Left ventricle myocardium inferior (tissue), 1 donor: ENCODE data around the gene ELF1. TPM values are rescaled to one million over a fixed set of nuclear protein-coding genes. Genes with fewer than 3 reads are reported as not detected.
A peak's percentile ranks its signal among the peaks of the same experiment; 100 is the strongest.

Experiments used
- DNase-seq: peaks from one replicate; pipeline ENCODE4 v3.0.0-alpha.2; 2020
- H3K27ac ChIP-seq: fragments of 200-600 bp; replicated peaks from 2 replicates; pipeline ENCODE4 v1.8.0; 2021
- H3K27me3 ChIP-seq: fragments of 200-600 bp; 2 replicates; pipeline ENCODE4 v1.8.0; 2021; ENCODE audit warnings: low read depth
- H3K36me3 ChIP-seq: fragments of 200-600 bp; 2 replicates; pipeline ENCODE4 v1.8.0; 2021
- H3K4me1 ChIP-seq: fragments of 200-600 bp; 2 replicates; pipeline ENCODE4 v1.8.0; 2021
- H3K4me3 ChIP-seq: fragments of 200-600 bp; 2 replicates; pipeline ENCODE4 v1.8.0; 2021; ENCODE audit warnings: mild to moderate bottlenecking, moderate library complexity
- H3K9me3 ChIP-seq: fragments of 200-600 bp; replicated peaks from 2 replicates; pipeline ENCODE4 v1.8.0; 2021
- intact Hi-C: fragments of 100-400 bp; cut with micrococcal nuclease; formaldehyde crosslinking; loops from one replicate; pipeline ENCODE4 v1.11.0; 2022
- long read RNA-seq: library from polyadenylated mRNA; unstranded; transcript quantifications from one replicate; pipeline ENCODE4 v2.0.0, GENCODE V29; 2021
- total RNA-seq: library from RNA; stranded (reverse); fragmentation: NEBNext Ultra II Directional; extraction: Animal tissue kit (Norgen Biotek cat#: 25700); gene quantifications from one replicate; pipeline ENCODE4 v1.2.1, GENCODE V29; 2021
- TF ChIP-seq, protein P1 (sequence below): fragments of 200-600 bp; IDR thresholded peaks from 2 replicates; pipeline ENCODE4 v1.8.0; 2021; ENCODE audit warnings: antibody characterized with exemption, mild to moderate bottlenecking, borderline replicate concordance
- donor health status: DM: no; HTN: yes; CAD: no; lungs with severe emphysema.

The ELF1 gene
- total RNA-seq, result 31.1 TPM
- long read RNA-seq, partial matches to known transcripts, result 1 of 19 reads
- long read RNA-seq, other reads (novel, unspliced or antisense), result 15 of 19 reads

DNA sequence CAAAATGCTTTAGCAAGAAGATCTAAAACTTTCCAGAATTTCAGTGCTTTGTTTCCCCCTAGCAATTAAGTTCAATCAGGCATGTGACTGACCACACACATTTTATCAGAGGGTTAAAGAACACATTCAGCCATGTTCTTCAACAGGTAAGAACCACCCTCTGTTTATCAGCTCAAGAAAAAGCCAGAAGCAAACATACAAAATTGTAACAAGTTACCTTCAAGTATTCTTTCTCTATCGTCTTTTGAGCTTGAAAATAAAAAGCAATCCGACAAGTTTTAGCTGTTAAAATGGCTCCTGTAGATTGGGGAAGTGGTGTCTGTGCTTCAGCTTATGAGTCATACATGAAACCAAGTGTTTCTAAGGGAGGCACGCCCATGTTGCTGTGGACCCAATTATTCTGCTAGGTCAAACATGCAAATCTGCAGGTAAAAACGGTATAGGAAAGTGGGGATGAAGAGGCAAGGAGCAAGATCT lies at the start of gene ELF1:
ELF1 (minus strand) TSS at position 306 of the 477 bp plus-strand sequence. CDS start 37,262 bp downstream, outside the sequence.
- TF ChIP-seq, protein P1, sequence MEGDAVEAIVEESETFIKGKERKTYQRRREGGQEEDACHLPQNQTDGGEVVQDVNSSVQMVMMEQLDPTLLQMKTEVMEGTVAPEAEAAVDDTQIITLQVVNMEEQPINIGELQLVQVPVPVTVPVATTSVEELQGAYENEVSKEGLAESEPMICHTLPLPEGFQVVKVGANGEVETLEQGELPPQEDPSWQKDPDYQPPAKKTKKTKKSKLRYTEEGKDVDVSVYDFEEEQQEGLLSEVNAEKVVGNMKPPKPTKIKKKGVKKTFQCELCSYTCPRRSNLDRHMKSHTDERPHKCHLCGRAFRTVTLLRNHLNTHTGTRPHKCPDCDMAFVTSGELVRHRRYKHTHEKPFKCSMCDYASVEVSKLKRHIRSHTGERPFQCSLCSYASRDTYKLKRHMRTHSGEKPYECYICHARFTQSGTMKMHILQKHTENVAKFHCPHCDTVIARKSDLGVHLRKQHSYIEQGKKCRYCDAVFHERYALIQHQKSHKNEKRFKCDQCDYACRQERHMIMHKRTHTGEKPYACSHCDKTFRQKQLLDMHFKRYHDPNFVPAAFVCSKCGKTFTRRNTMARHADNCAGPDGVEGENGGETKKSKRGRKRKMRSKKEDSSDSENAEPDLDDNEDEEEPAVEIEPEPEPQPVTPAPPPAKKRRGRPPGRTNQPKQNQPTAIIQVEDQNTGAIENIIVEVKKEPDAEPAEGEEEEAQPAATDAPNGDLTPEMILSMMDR, result no peak
- peaks cover 95% of the 10 kb centered on the region for H3K4me1 ChIP-seq
- DNase-seq, result no peak
- no peaks in the 10 kb centered on the region for H3K27me3 ChIP-seq
- H3K4me3 ChIP-seq, result peak within 1 kb of the TSS; percentile 39
- intact Hi-C loops, result no loop called here
- H3K27ac ChIP-seq, result peak within 1 kb of the TSS; percentile 73
- H3K36me3 ChIP-seq, result no peaks in the 10 kb centered on the region
- H3K9me3 ChIP-seq, result no peaks in the 10 kb centered on the region

DNA sequence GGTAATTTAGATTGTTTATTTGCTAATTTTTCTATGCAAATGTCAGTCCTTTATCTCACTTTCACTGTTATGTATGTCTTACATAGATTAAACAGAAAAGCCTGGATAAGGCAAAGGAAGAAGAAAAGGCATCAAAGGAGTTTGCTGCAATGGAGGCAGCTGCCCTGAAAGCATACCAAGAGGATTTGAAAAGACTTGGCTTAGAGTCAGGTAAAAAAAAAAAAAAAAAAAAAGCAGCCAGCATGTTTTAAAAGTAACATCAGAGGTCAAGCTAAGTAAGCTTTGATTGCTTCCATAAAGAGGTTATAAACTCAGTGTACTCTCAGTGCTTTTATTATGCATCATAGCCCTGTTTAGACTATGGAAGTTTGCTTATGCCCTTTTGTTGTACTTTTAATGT lies 46.0 kb upstream of the ELF1 start:
- Histone ChIP-seq H3K4me3 (peak overlapping the region; percentile 79), H3K27ac (peak overlapping the region; percentile 98), H3K4me1 (peaks cover 71% of the 10 kb centered on the region), H3K27me3 (no peaks in the 10 kb centered on the region), H3K9me3 (no peaks in the 10 kb centered on the region), H3K36me3 (peaks cover 49% of the 10 kb centered on the region)
- TF ChIP-seq, protein P1, result no peak
- intact Hi-C loops, result no loop called here
- DNase-seq, result no peak

DNA sequence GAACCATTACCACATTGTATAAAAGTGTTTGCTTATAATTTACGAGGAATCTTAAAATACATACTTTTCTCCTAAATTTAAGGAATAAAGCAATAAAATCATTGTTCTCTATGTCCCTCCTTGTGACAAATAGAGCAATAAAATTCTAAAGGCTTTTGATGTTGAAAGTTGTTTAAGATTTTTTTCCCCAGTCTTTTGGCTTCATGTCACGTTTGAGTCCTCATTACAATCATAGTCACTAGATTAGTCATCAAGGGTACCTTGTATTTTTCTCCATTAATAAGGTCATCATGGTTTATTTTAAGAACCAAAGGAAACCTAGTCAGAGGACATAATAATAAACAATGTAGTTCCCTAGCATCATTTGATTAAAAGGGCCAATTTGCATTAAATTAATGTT lies 45.4 kb upstream of the ELF1 start:
- Histone ChIP-seq H3K4me3 (peak overlapping the region; percentile 79), H3K9me3 (no peaks in the 10 kb centered on the region), H3K4me1 (peaks cover 74% of the 10 kb centered on the region), H3K27ac (peak overlapping the region; percentile 98), H3K27me3 (no peaks in the 10 kb centered on the region), H3K36me3 (peaks cover 43% of the 10 kb centered on the region)
- intact Hi-C loops, result no loop called here
- TF ChIP-seq, protein P1, result no peak
- no peak for DNase-seq

DNA sequence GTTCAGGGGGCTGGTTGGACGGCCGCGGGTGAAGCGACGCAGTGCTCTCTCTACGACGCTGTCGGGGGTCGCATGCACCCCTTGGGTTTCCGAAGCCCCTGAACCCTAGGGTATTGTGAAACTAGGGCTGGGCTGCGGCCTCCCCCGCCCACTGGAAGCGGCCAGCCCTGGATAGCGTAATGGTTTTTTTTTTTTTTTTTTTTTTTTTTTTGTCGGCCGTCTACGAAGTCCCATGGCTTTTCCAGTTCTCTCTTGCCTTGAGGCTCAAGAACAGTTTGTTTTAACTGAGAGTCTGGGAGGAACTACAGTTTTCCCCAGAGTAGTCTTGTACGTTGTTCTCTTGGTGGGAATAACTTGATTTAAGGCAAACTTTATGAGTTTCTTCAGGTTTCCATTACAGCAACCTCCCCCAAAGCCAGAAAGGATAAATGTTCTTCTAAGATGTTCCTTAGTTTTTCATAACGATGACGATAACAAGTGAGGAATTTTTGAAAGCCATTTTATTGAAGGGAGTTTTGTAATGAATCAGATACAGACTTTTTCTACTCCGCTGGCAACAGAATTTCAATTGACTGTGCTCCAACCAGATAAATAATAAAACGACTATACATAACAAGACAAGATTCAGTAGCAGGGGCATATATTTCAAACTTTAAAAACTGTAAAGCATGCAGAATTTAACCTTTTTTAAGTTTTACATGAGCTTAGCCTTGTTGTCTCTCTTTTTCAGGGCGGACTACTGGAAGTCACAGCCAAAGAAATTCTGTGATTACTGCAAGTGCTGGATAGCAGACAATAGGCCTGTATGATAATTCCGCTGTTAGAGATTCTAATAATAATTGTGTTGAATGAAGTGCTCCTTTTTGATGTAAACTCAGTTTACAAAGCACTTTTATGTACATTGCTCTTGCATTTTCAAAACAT lies 43.1 kb upstream of the ELF1 start:
- no peak for DNase-seq
- Histone ChIP-seq H3K4me3 (peak overlapping the region; percentile 79), H3K36me3 (peaks cover 20% of the 10 kb centered on the region), H3K9me3 (no peaks in the 10 kb centered on the region), H3K4me1 (peaks cover 90% of the 10 kb centered on the region), H3K27ac (peak overlapping the region; percentile 98), H3K27me3 (no peaks in the 10 kb centered on the region)
- TF ChIP-seq, protein P1, result no peak
- intact Hi-C loops, result no loop called here

DNA sequence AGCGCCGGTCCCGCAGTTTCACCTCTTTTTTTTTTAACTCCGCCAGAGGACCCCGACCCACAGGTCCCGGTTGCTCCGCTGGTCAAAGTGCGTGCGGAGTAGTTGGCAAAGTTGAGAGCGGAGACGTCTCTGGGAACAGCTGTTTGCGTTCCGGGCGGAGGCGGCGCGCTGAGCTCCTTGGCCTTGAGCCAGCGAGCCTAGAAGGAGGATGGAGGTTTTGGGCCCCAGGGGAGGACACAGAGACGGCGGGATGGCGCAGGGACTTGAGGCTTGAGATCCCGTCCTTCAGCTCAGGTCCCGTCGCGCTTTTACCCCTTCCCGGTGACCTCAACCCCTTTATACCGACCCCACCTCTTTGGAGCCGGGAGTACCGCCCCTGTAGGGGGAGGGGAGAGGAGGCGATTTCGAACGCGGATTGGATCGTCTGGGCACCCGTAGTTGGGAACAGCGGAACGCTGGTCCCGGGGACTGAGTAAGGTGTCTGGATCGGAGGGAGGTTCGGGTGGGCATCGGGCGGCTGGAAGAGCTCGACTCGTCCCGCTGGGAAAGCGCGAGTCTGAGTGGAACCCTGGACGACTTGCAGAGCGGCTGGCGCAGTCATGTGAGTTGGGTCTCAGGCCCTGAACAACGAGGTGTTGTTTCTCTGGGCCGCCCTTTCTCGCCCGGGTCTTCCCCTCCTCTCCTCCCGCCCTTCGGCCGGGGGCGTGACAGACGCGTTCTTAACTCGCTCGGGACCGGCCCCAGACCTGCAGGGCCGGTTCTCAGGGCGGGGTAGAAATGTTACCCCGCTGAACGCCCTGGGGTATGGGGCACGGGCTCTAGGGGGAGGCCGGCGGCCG lies 42.2 kb upstream of the ELF1 start, which contains the start of gene WBP4:
WBP4 (plus strand) TSS at position 435 of the 839 bp plus-strand sequence; CDS start at position 600, 165 bp downstream.
- Histone ChIP-seq H3K27me3 (no peaks in the 10 kb centered on the region), H3K4me1 (peaks cover 94% of the 10 kb centered on the region), H3K4me3 (peak within 1 kb of the TSS; percentile 79), H3K9me3 (no peaks in the 10 kb centered on the region), H3K27ac (peak within 1 kb of the TSS; percentile 98), H3K36me3 (peaks cover 11% of the 10 kb centered on the region)
- DNase-seq, result peak; percentile 94
- TF ChIP-seq, protein P1, result peak; percentile 31
- intact Hi-C loops, result no loop called here
